ENCODE measurements around the gene PCSK6.
"Not testable (repeated sequence)": the region's sequence is repeated elsewhere in the genome, so short reads cannot be mapped to it uniquely, and the experiment has no call there.

Gene PCSK6

GRCh38 chr15:101307897-101308603, 181.5 kb downstream of the PCSK6 start:
- DNase-seq (ENCODE audit: low spot score), result no peak

DNA sequence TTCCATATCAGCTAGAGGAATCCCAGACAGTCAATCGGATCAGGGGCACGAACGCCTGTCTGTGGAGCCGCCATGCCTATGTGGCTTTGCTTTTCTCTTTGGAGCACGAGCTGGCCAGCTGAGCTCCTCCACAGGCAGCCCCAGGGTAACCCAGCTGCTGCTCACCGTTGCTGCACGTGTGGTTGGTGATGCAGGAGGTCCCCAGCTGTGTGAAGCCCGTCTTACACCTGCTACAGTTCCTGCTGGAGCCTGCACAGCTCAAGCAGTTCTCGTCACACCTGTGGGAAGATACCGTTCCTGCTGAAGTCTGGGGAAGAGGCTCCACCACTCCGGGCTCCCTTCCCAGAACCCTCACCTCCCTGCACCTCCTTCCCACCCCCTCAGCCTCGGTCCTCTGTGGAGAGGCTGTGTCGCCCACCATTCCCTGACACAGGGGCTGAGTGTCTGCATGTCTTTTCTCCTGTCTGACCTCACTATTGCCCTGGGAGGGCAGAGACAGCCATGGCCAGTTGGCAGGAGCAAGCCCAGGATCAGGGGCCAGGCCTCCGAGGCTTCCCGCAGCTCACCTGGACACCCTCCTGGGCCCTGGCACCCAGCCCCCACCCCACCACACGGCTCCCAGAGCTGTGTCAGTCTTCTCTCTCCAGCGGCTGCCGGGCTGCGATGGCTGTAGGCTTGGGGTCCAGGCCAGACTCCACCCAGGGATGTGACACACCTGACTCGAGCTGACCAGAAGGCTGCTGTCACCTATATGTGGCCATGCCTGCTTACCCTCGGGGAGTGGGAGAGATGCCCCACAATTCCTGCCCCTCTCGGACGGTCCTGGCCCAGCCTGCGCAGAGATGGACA, 182.2 kb downstream of the PCSK6 start:
- DNase-seq (ENCODE audit: low spot score), result no peak

DNA sequence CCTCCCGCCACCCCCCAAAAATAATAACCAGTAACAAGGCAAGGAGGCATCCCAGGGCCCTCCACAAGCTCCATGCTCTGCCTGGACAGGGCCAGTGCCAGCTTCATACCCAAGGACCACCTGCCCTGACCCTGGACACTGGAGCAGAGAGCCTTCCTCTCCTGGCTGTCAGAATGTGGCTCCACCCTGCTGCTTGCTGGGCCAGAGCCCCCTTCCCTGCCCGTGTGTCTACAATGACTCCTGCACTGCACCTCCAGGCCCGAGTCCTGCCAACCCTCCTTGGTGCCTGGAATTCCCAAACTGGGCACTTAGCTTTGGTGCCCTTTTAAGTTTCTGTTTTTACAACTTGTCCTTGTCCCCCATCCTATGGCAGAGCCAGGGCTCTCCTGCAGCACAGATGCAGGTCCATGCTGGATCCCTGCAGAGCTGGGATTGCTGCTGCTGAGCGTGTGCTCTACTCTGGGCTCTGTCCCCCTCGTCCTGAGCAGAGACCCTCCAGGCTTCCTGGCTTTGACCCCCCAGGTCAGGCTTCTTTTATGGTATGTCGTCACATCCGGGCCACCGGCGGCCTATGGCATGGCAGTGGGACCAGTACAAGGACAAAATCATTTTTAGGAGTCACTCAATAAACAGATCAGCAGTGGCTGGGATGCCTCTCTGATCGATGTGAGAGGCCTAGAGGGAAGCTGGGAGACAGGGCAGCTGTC, 183.0 kb downstream of the PCSK6 start:
- no peak for DNase-seq (ENCODE audit: low spot score)

GRCh38 chr15:101305820-101306255, 183.7 kb downstream of the PCSK6 start:
- DNase-seq (ENCODE audit: low spot score), result no peak

DNA sequence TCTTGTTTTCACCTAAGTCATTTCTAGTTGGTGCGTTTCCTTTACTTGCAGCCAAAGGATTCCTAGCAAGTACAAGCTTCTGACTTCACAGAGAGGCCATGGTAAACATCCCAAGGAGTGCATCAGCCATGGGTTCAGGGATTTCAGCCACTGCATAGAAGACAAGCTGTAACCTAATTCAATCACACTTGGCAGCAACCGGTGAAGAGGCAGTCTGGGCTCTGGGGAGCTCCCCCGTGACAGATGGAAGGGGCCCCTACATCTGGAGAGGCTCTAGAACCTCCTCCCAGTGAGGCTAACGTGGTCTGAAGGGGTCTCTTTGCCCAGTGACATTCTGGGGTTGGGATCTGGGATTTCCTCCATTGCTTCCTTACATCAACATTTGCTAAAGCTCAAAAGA, 186.1 kb downstream of the PCSK6 start:
- DNase-seq (ENCODE audit: low spot score), result no peak

DNA sequence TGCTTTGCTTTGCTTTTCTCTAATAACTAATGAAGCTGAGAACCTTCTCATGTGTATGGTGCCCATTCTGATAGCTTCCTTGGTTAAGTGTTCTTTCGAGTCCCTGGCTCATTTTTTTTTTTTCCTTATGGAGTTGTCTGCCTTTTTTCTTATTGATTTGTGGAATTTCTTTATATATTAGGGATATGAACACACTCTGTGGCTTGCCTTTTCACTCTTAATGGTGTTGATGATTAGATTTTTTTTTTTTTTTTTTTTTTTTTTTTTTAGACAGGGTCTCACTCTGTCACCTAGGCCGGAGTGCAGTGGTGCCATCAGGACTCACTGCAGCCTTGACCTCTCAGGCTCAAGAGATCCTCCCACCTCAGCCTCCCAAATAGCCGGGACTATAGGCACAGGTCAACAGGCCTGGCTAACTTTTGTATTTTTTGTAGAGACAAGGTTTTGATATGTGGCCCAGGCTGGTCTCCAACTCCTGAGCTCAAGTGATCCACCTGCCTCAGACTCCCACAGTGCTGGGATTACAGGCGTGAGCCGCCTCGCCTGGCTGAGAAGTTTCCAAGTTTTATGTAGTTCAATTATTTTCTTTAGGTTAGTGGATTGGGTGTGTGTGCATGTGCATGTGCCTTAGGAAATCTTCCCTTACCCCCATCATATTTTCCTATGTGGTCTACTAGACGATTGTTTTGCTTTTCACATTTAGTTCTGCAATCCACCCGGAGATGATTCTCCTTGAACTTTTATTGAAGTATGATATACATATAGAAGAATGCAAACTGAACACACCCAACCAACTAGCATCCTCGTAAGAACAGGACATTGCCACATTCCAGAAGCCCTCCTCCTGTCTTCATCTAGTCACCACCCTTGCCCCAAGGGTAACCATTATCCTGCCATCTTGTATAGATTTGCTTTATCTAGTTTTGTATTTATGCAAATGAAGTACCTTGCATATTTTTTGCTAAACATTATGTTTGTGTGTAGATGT, 192.8 kb downstream of the PCSK6 start:
- no peak for DNase-seq (ENCODE audit: low spot score)

- no peak for DNase-seq (ENCODE audit: low spot score)
Measured at GRCh38 chr15:101295607-101296161, 193.8 kb downstream of the PCSK6 start.

- DNase-seq (ENCODE audit: low spot score), result peak; percentile 92
Measured at GRCh38 chr15:101294731-101295606, 194.5 kb downstream of the PCSK6 start, which contains the start of gene SNRPA1. Gene SNRPA1 (minus strand): TSS chr15:101295248. CDS start chr15:101295178, 70 bp downstream.

DNA sequence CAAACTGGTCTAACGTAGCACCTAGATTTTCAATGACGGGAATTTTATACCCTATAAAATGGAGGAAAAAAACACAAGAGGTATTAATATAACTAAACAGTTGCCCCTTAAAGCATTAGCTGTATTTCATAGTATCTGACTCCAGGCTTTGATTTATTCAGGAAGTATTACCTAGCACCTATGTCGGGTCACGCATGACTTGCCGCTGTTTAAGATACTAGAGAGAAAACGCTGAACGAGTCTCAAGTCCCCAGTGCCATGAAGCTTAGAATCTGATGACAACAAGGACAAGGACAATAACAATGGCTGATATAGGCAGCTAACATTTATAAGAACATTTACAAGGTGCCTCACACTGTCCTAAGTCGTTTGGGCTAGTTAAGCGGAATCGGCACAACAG, 196.4 kb downstream of the PCSK6 start:
- DNase-seq (ENCODE audit: low spot score), result no peak

DNA sequence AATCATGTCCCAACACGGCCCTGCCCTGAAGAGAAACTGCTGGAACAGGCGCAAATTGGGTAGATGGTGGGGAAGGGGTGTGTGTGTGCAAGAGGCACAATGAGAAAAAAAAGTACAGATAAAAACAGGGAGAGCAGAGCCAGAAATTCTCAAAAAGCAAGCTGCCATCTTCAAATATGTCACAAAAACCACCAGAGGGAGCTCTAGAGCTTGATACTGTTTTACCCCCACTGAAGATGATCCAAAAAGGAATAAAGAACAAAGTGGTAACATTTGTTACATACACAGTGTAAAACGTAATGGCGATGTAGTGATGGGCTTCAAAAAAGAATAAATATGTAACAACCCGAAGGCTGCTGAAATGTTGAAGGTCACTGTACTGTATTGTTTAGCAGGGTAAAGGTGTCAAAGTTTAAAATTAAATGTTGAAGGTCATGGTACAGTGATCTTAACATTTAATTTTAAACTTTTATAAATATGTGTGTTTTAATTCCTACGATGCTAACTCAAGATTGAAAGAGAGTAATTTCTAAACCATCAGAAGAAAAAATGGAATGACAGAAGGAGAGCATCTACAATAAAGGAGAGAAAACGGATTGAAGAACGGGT, 200.5 kb downstream of the PCSK6 start:
- no peak for DNase-seq (ENCODE audit: low spot score)

DNA sequence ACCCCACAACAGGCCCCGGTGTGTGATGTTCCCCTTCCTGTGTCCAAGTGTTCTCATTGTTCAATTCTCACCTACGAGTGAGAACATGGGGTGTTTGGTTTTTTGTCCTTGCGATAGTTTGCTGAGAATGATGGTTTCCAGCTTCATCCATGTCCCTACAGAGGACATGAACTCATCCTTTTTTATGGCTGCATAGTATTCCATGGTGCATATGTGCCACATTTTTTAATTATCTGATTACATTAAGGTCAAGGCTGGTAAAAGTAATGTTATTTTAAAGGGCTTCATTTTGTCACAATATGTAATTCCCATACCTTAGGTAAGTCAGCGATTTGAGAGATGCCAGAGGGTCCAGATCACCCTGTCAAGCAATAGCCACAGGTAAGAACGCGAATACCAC, 202.2 kb downstream of the PCSK6 start:
- DNase-seq (ENCODE audit: low spot score), result not testable (repeated sequence)

- DNase-seq (ENCODE audit: low spot score), result no peak
Measured at GRCh38 chr15:101286471-101287114, 202.9 kb downstream of the PCSK6 start.

DNA sequence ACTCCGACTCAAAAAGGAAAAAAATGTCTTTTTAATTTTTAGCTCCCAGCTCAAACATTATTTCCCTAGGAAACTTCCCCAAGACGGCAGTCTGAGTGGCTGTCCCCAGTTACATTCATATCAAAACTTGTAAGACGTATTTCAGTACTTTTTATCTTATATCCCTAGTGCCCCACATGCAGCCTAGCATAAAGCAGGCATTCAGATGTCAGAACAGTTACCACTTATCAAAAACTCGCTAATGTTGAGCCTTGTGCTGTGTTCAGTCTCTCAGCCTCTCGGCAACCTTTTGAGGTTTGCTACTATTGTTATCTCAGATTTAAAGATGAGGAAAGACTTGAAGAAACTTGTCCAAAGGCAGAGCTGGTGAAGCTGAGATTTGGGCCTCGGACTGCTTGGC, 205.6 kb downstream of the PCSK6 start:
- no peak for DNase-seq (ENCODE audit: low spot score)

DNA sequence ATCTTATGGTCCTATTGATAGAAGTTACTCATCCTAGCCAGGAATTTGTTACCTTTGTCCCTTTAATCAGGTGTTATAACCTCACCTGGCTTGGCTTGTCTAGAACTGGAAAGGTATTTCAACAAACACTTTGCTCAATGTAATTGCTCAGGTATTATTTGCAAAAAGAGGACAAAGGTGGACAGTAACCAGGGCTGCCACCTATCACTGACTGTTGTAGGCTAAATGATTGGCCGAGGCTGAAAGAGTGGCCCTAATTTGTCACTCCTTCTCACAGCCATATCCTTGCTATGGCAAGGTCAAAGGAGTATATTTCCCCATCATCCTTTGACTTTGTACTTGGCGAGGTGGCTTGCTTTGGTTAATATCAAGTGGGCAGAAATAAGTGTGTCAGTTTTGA, 209.5 kb downstream of the PCSK6 start:
- no peak for DNase-seq (ENCODE audit: low spot score)

DNA sequence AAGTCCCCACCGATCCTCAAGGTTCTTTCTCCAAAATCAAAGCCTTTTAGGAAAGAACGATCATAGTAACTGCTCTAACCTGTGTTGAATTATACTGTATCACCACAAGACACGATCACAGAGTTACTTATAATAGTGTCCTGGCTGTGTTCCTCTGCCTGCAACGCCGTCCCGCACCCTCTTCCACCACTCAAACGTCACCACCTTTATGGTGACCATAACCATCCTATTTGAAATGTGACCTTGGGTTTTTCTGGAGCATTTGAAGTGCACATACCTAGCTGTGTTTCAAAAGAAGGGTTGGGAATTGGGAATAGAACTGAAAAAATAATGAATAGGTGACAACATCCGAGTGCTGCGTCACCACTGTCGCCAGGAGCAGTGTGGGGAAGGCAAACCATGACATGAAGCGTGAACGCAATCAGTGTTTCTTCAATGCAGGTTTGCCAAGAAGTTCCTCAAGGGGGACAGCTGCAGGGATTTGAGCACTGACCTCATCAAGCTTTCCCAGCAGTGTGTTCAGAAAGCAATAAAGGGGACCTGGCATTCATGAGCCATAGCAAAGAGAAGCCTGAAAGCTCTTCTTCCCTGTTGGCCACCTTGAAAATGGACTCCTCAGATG, 211.5 kb downstream of the PCSK6 start:
- no peak for DNase-seq (ENCODE audit: low spot score)

DNA sequence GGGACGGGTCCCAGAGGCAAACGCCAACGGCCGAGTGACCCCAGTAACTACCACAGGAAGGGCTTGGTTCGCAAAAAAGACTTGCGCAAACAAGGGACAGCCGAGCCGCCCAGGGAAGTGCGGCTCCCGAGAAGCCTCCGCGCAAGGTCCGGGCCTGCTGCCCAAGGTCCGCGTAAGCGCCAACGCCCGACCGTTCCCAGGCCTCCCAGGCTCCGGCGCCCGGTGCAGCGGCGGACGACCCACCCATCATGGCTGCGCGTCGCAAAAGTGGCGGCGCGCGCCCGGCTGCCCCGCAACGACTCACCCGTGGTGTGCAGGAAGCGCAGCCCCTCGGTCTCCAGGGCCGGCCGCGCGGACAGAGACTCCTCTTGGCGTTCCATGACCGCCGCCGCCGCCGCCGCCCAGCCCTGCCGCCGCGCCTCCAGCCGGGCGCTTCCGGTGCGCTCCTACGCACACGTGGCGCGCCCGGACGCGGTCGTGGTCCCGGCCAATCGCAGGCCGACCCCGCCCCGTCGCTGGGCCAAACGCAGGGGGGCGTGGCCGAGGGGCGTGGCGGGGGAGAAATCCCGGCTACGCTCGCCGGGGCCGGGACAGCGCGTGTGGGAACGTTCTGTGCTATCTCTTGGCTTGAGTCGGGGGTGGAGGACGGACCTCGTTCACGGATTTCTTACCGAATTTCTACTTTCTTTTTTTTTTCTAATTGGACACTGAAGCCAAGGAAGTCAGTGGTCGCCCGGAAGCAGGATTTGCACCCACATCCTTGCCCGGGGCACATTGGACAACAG, 212.3 kb downstream of the PCSK6 start, which contains the start of gene SELENOS:
SELENOS (minus strand) TSS at position 448 of the 785 bp plus-strand sequence; CDS start at position 380, 68 bp downstream.
- DNase-seq (ENCODE audit: low spot score), result peak; percentile 94

GRCh38 chr15:101276501-101277037, 212.9 kb downstream of the PCSK6 start:
- no peak for DNase-seq (ENCODE audit: low spot score)
